K562 (cell line): ENCODE measurements around the gene BRSK1. TPM values are rescaled to one million over a fixed set of nuclear protein-coding genes. Genes with fewer than 3 reads are reported as not detected.

Experiments used
- BCOR ChIP-seq: fragments of 450-650 bp; IDR thresholded peaks from 2 replicates; pipeline ENCODE4 v1.6.1; 2016
- DNMT1 ChIP-seq: fragments of 450-650 bp; IDR thresholded peaks from 2 replicates; pipeline ENCODE4 v1.6.1; 2016; ENCODE audit warnings: antibody characterized with exemption, mild to moderate bottlenecking
- GTF2A2 ChIP-seq: IDR thresholded peaks from 2 replicates; pipeline ENCODE4 v1.6.1; 2016; ENCODE audit warnings: mild to moderate bottlenecking, missing genetic modification characterization, missing compliant biosample characterization
- HDAC1 ChIP-seq, 2 experiments: fragments of 450-650 bp; IDR thresholded peaks; 2 replicates each; pipeline ENCODE4 v1.6.1; 2016 to 2017; ENCODE audit warnings: inconsistent platforms in 1 of 2, mild to moderate bottlenecking in 1 of 2, moderate library complexity in 1 of 2
- MBD2 ChIP-seq: sonication (generic); IDR thresholded peaks from 2 replicates; pipeline ENCODE4 v1.6.1; 2016; ENCODE audit warnings: low read depth, borderline replicate concordance
- RNF2 ChIP-seq: sonication (generic); IDR thresholded peaks from 2 replicates; pipeline ENCODE4 v1.6.1; 2016
- ZBTB7A ChIP-seq: IDR thresholded peaks from 2 replicates; pipeline ENCODE4 v1.6.1; 2011; ENCODE audit warnings: low read depth, mild to moderate bottlenecking, low read length, moderate library complexity, borderline replicate concordance; ENCODE audit not compliant: control insufficient read depth
- ZEB2 ChIP-seq: fragments of 450-650 bp; IDR thresholded peaks from 2 replicates; pipeline ENCODE4 v1.6.1; 2016
- ZNF324 ChIP-seq: fragments of 250-450 bp; sonication (Bioruptor Pico); IDR thresholded peaks from 2 replicates; pipeline ENCODE4 v1.4.0; 2020; ENCODE audit warnings: mild to moderate bottlenecking
- ZNF354B ChIP-seq: fragments of 250-450 bp; sonication (Bioruptor Pico); IDR thresholded peaks from 2 replicates; pipeline ENCODE4 v1.4.0; 2020
- ZNF561 ChIP-seq: fragments of 450-650 bp; formaldehyde crosslinking; conservative IDR thresholded peaks from 2 replicates; pipeline ENCODE4 v1.4.0; 2020; ENCODE audit warnings: mild to moderate bottlenecking, moderate library complexity
- polyA plus RNA-seq, 8 experiments: library from polyadenylated mRNA; depleted of rRNA in 4 of 8; stranded (reverse) in 5 of 8; unstranded in 3 of 8; fragments of >200 nt; fragmentation: Nextera tagmentation in 2 of 8; fragmentation: Illumina TruSeq in 1 of 8; extraction: Ambion mirVana in 2 of 8; extraction: Trizol in 1 of 8; gene quantifications; 2 replicates each; pipeline versions ENCODE4 v1.2.1 to v1.2.3, GENCODE V29; 2011 to 2014; ENCODE audit warnings: inconsistent platforms in 1 of 8, missing spikeins in 1 of 8
- total RNA-seq, 7 experiments: library from RNA; depleted of rRNA in 6 of 7; stranded (reverse); fragments of >200 nt in 6 of 7; fragmentation: Illumina TruSeq in 2 of 7; extraction: Trizol in 2 of 7; gene quantifications; 2 replicates each; pipeline versions ENCODE4 v1.2.1 to v1.2.3, GENCODE V29; 2011 to 2021; ENCODE audit warnings: low replicate concordance in 1 of 7
- TF ChIP-seq, protein P1 (sequence below): fragments of 450-650 bp; formaldehyde crosslinking; IDR thresholded peaks from 2 replicates; pipeline ENCODE4 v1.4.0; 2020; ENCODE audit warnings: mild to moderate bottlenecking, moderate library complexity
- TF ChIP-seq, protein P2 (sequence below), 2 experiments: IDR thresholded peaks in 1 of 2; conservative IDR thresholded peaks in 1 of 2; 2 replicates each; pipeline ENCODE4 v1.6.1; 2016; ENCODE audit warnings: low read depth in 2 of 2, mild to moderate bottlenecking in 1 of 2, missing compliant biosample characterization in 1 of 2, missing genetic modification characterization in 1 of 2, moderate library complexity in 1 of 2
- TF ChIP-seq, protein P3 (sequence below): sonication (generic); formaldehyde crosslinking; IDR thresholded peaks from 2 replicates; pipeline ENCODE4 v1.9.0; 2022; ENCODE audit warnings: mild to moderate bottlenecking, missing genetic modification reagents
- TF ChIP-seq, protein P4 (sequence below): fragments of 450-650 bp; IDR thresholded peaks from 2 replicates; pipeline ENCODE4 v1.6.1; 2018; ENCODE audit not compliant: partially characterized antibody
- TF ChIP-seq, protein P5 (sequence below): fragments of 200-800 bp; sonication (Bioruptor generic); IDR thresholded peaks from 2 replicates; pipeline ENCODE4 v1.6.1; 2017; ENCODE audit warnings: missing genetic modification characterization, missing compliant biosample characterization
- TF ChIP-seq, protein P6 (sequence below): fragments of 450-650 bp; IDR thresholded peaks from 2 replicates; pipeline ENCODE4 v1.6.1; 2016

BRSK1 gene
- total and polyA plus RNA-seq, 9 of the 15 experiments (the other 6 are each of a cell fraction or from before 2014, with no cell fraction given) = 1.7 to 9.3 (median 3.8) TPM; not detected in 2

DNA sequence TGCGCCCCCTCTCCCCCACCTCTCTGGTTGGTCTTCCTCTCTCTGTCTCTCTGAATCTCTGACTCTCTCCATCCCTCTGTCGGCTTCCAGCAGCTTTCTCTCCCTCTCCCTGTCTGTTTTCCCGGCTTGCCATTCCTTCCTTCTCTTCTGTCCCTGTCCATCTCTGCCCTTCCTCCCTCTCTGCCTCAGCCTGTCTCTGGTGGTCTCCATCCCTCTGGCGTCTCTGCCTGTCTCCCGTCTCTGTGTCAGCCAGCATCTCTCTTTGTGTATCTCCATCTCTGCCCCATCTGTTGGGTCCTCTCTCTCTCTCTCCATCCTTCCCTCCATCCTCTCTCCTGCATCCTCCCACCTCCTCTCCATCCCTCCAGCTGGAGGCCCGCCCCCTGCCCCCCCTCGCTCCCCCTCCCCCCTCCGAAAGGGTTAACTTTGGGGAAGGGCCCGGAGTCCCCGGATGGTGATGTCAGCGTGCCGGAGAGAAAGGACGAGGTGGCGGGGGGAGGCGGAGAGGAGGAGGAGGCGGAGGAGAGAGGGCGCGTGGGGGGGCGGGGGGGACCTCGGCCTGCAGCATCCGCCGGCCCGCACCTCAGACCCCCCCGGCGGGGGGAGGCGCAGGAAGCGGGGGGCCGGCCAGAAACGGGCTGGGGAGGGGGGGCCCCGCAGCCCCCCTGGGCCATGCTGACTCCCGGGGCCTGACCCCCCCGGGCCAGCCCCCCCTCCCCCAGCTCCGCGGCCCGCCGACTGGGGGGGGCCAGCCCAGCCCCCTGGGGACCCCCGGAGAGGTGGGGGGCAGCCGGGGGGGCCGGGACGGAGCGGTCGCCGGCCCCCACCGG lies at the start of gene BRSK1 (continued):
- TF ChIP-seq, protein P1, sequence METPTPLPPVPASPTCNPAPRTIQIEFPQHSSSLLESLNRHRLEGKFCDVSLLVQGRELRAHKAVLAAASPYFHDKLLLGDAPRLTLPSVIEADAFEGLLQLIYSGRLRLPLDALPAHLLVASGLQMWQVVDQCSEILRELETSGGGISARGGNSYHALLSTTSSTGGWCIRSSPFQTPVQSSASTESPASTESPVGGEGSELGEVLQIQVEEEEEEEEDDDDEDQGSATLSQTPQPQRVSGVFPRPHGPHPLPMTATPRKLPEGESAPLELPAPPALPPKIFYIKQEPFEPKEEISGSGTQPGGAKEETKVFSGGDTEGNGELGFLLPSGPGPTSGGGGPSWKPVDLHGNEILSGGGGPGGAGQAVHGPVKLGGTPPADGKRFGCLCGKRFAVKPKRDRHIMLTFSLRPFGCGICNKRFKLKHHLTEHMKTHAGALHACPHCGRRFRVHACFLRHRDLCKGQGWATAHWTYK (CRISPR knock-in tag) = no peak
- TF ChIP-seq, protein P2, sequence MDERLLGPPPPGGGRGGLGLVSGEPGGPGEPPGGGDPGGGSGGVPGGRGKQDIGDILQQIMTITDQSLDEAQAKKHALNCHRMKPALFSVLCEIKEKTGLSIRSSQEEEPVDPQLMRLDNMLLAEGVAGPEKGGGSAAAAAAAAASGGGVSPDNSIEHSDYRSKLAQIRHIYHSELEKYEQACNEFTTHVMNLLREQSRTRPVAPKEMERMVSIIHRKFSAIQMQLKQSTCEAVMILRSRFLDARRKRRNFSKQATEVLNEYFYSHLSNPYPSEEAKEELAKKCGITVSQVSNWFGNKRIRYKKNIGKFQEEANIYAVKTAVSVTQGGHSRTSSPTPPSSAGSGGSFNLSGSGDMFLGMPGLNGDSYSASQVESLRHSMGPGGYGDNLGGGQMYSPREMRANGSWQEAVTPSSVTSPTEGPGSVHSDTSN (CRISPR knock-in tag; IDR thresholded peaks at IDR 0.05; ENCODE audit: low read depth) = no peak
- TF ChIP-seq, protein P2 (tag; conservative IDR thresholded peaks at IDR 0.05; ENCODE audit: low read depth) = no peak
- TF ChIP-seq DNMT1 (no peak), ZNF354B (CRISPR knock-in tag) (no peak), ZEB2 (no peak), HDAC1 (IDR thresholded peaks at IDR 0.05) (peak in 1 of 2 experiments; percentile 83; a peak in 2 of 4 replicates), RNF2 (no peak), ZNF561 (CRISPR knock-in tag) (no peak), MBD2 (no peak), GTF2A2 (tag) (no peak), ZBTB7A (peak; percentile 43; the same call in 1 of the 2 replicates), ZNF324 (CRISPR knock-in tag) (no peak), BCOR (no peak)
- TF ChIP-seq, protein P3, sequence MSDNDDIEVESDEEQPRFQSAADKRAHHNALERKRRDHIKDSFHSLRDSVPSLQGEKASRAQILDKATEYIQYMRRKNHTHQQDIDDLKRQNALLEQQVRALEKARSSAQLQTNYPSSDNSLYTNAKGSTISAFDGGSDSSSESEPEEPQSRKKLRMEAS (CRISPR knock-in tag) = peak; percentile 35; the same call in 1 of the 2 replicates
- TF ChIP-seq, protein P4, sequence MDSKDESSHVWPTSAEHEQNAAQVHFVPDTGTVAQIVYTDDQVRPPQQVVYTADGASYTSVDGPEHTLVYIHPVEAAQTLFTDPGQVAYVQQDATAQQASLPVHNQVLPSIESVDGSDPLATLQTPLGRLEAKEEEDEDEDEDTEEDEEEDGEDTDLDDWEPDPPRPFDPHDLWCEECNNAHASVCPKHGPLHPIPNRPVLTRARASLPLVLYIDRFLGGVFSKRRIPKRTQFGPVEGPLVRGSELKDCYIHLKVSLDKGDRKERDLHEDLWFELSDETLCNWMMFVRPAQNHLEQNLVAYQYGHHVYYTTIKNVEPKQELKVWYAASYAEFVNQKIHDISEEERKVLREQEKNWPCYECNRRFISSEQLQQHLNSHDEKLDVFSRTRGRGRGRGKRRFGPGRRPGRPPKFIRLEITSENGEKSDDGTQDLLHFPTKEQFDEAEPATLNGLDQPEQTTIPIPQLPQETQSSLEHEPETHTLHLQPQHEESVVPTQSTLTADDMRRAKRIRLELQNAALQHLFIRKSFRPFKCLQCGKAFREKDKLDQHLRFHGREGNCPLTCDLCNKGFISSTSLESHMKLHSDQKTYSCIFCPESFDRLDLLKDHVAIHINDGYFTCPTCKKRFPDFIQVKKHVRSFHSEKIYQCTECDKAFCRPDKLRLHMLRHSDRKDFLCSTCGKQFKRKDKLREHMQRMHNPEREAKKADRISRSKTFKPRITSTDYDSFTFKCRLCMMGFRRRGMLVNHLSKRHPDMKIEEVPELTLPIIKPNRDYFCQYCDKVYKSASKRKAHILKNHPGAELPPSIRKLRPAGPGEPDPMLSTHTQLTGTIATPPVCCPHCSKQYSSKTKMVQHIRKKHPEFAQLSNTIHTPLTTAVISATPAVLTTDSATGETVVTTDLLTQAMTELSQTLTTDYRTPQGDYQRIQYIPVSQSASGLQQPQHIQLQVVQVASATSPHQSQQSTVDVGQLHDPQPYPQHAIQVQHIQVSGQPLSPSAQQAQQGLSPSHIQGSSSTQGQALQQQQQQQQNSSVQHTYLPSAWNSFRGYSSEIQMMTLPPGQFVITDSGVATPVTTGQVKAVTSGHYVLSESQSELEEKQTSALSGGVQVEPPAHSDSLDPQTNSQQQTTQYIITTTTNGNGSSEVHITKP = no peak
- TF ChIP-seq, protein P5, sequence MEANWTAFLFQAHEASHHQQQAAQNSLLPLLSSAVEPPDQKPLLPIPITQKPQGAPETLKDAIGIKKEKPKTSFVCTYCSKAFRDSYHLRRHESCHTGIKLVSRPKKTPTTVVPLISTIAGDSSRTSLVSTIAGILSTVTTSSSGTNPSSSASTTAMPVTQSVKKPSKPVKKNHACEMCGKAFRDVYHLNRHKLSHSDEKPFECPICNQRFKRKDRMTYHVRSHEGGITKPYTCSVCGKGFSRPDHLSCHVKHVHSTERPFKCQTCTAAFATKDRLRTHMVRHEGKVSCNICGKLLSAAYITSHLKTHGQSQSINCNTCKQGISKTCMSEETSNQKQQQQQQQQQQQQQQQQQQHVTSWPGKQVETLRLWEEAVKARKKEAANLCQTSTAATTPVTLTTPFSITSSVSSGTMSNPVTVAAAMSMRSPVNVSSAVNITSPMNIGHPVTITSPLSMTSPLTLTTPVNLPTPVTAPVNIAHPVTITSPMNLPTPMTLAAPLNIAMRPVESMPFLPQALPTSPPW (CRISPR knock-in tag) = peak; percentile 99
- TF ChIP-seq, protein P6, sequence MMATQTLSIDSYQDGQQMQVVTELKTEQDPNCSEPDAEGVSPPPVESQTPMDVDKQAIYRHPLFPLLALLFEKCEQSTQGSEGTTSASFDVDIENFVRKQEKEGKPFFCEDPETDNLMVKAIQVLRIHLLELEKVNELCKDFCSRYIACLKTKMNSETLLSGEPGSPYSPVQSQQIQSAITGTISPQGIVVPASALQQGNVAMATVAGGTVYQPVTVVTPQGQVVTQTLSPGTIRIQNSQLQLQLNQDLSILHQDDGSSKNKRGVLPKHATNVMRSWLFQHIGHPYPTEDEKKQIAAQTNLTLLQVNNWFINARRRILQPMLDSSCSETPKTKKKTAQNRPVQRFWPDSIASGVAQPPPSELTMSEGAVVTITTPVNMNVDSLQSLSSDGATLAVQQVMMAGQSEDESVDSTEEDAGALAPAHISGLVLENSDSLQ = no peak
